SK-N-SH (cell line): ENCODE measurements around the gene TMEM254. TPM values are rescaled to one million over a fixed set of nuclear protein-coding genes. Genes with fewer than 3 reads are reported as not detected.
"Not testable (repeated sequence)": the region's sequence is repeated elsewhere in the genome, so short reads cannot be mapped to it uniquely, and the experiment has no call there.

Source experiments
- CTCF ChIA-PET: fragments of 300-600, 350-600 bp; formaldehyde crosslinking; extraction: SDS; loops from one replicate; lab custom pipeline; 2021; lab: Yijun Ruan, JAX
- POLR2A ChIA-PET: fragments of 350-600 bp; sonication (Branson Sonifier 250); formaldehyde crosslinking; extraction: SDS; loops from one replicate; lab custom pipeline; 2020; ENCODE audit warnings: antibody characterized with exemption, inconsistent platforms; lab: Yijun Ruan, JAX
- DNase-seq: peaks from one replicate; pipeline ENCODE4 v3.0.0; 2012
- H2AFZ ChIP-seq: fragments of 200-600 bp; sonication (generic); 2 replicates; pipeline ENCODE4 v1.8.1; 2016; ENCODE audit warnings: antibody characterized with exemption, mild to moderate bottlenecking, low read depth
- H3F3A ChIP-seq: fragments of 200-600 bp; sonication (generic); replicated peaks from 2 replicates; pipeline ENCODE3; 2016; ENCODE audit warnings: antibody characterized with exemption, mild to moderate bottlenecking; ENCODE audit not compliant: insufficient read depth
- H3K27ac ChIP-seq, 2 experiments: fragments of 200-500 bp in 1 of 2; fragments of 200-600 bp in 1 of 2; sonication (Bioruptor generic) in 1 of 2; sonication (generic), shearing (Covaris generic) in 1 of 2; 2 replicates each; pipeline versions ENCODE4 v1.5.1 to v1.6.1; 2014 to 2016; ENCODE audit warnings: low read depth in 2 of 2, inconsistent platforms in 1 of 2, low read length in 1 of 2, mild to moderate bottlenecking in 1 of 2, mixed read lengths in 1 of 2
- H3K27me3 ChIP-seq: fragments of 200-600 bp; sonication (generic), shearing (Covaris generic); 2 replicates; pipeline ENCODE4 v1.6.1; 2016; ENCODE audit warnings: mixed run types; ENCODE audit not compliant: insufficient read depth
- H3K36me3 ChIP-seq, 2 experiments: fragments of 200-500 bp in 1 of 2; fragments of 200-600 bp in 1 of 2; sonication (Bioruptor generic) in 1 of 2; sonication (generic) in 1 of 2; replicated peaks in 1 of 2; 2 replicates each; pipeline versions ENCODE3 to v1.5.1; 2014 to 2016; ENCODE audit warnings: low read length in 1 of 2, mild to moderate bottlenecking in 1 of 2; ENCODE audit not compliant: insufficient read depth in 2 of 2, control insufficient read depth in 1 of 2
- H3K4me1 ChIP-seq, 2 experiments: fragments of 200-500 bp in 1 of 2; fragments of 200-600 bp in 1 of 2; sonication (Bioruptor generic) in 1 of 2; sonication (generic), shearing (Covaris generic) in 1 of 2; 2 replicates each; pipeline versions ENCODE4 v1.5.1 to v1.6.1; 2014 to 2016; ENCODE audit warnings: low read depth in 1 of 2, low read length in 1 of 2, mixed run types in 1 of 2; ENCODE audit not compliant: insufficient read depth in 2 of 2, control insufficient read depth in 1 of 2
- H3K4me2 ChIP-seq: fragments of 200-600 bp; sonication (generic), shearing (Covaris generic); 2 replicates; pipeline ENCODE4 v1.6.1; 2017; ENCODE audit warnings: mixed run types
- H3K4me3 ChIP-seq, 2 experiments: fragments of 200-500 bp in 1 of 2; fragments of 200-600 bp in 1 of 2; sonication (Bioruptor generic) in 1 of 2; sonication (generic), shearing (Covaris generic) in 1 of 2; 2 replicates each; pipeline versions ENCODE4 v1.5.1 to v1.8.1; 2014 to 2016; ENCODE audit warnings: low read depth in 2 of 2, inconsistent platforms in 1 of 2, low read length in 1 of 2, mild to moderate bottlenecking in 1 of 2, mixed read lengths in 1 of 2, moderate library complexity in 1 of 2
- H3K79me2 ChIP-seq: fragments of 200-600 bp; sonication (generic); 2 replicates; pipeline ENCODE4 v1.8.1; 2017; ENCODE audit warnings: mild to moderate bottlenecking; ENCODE audit not compliant: insufficient read depth
- H3K9ac ChIP-seq: fragments of 200-600 bp; sonication (generic); 2 replicates; pipeline ENCODE4 v1.6.1; 2017; ENCODE audit warnings: mixed run types
- H3K9me2 ChIP-seq: fragments of 200-600 bp; sonication (generic); 2 replicates; pipeline ENCODE4 v1.6.1; 2017; ENCODE audit warnings: mixed run types
- H3K9me3 ChIP-seq: fragments of 200-600 bp; sonication (generic); 2 replicates; pipeline ENCODE4 v1.6.1; 2017; ENCODE audit warnings: mixed run types, mild to moderate bottlenecking, moderate library complexity
- H4K20me1 ChIP-seq: fragments of 200-600 bp; sonication (generic); 2 replicates; pipeline ENCODE4 v1.6.1; 2017; ENCODE audit warnings: mild to moderate bottlenecking, mixed run types; ENCODE audit not compliant: insufficient read depth
- EP300 ChIP-seq, 2 experiments: IDR thresholded peaks; 2 replicates each; pipeline versions ENCODE4 v1.4.0 to v1.6.1; 2012; ENCODE audit warnings: borderline replicate concordance in 1 of 2, low read depth in 1 of 2, low read length in 1 of 2
- MXI1 ChIP-seq: IDR thresholded peaks from 2 replicates; pipeline ENCODE4 v1.6.1; 2012; ENCODE audit warnings: mild to moderate bottlenecking, low read depth, low read length, improper control_type of control experiment
- NFIC ChIP-seq: IDR thresholded peaks from 2 replicates; pipeline ENCODE4 v1.4.0; 2012; ENCODE audit warnings: borderline replicate concordance
- RFX5 ChIP-seq: IDR thresholded peaks from 2 replicates; pipeline ENCODE4 v1.6.1; 2012; ENCODE audit warnings: mild to moderate bottlenecking, improper control_type of control experiment, low read length
- TEAD4 ChIP-seq: IDR thresholded peaks from 2 replicates; pipeline ENCODE4 v1.4.0; 2012; ENCODE audit warnings: mild to moderate bottlenecking, borderline replicate concordance; ENCODE audit not compliant: insufficient read depth
- WGBS: methylation state at CpG from one replicate; pipeline ENCODE4 v1.1.6; 2017; ENCODE audit warnings: low lambda C conversion rate; 5-methylcytosine and 5-hydroxymethylcytosine counted together
- polyA plus RNA-seq, 3 experiments: library from polyadenylated mRNA; depleted of rRNA; stranded (reverse); fragments of >200 nt; gene quantifications; 2 replicates each; pipeline ENCODE4 v1.2.3, GENCODE V29; 2012
- TF ChIP-seq, protein P1 (sequence below): IDR thresholded peaks from 2 replicates; pipeline ENCODE4 v1.4.0; 2012; ENCODE audit warnings: low read depth, borderline replicate concordance
- TF ChIP-seq, protein P2 (sequence below): IDR thresholded peaks from 2 replicates; pipeline ENCODE4 v1.6.1; 2012; ENCODE audit warnings: mild to moderate bottlenecking, low read depth, low read length, moderate library complexity
- TF ChIP-seq, protein P3 (sequence below): IDR thresholded peaks from 2 replicates; pipeline ENCODE4 v1.4.0; 2012; ENCODE audit warnings: low read depth

The TMEM254 gene
- polyA plus RNA-seq, 1 of the 3 experiments (the other 2 are of a cell fraction): 20.5 TPM

DNA sequence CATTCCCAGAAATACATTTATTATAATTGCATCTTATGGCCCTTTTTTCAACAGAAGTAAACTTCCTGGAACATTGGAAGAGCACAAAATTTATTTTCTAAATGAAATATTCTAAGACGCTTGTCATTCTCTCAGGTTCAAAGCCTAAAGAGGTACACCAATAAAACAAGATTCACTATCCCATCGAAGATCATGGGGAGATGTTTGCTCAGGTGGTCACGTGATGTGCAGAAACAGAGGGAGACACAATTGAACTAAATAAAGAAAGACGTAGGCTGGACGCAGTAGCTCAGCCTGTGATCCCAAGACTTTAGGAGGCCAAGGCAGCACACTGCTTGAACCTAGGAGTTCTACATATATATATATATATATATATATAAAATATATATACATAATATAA is 46.0 kb upstream of the TMEM254 start:
- no peaks in the 10 kb centered on the region for H4K20me1 ChIP-seq
- POLR2A ChIA-PET: no interaction called here
- no peaks in the 10 kb centered on the region for H3K36me3 ChIP-seq
- no peak overlapping the region for H3K4me2 ChIP-seq
- no peak for DNase-seq
- no peaks in the 10 kb centered on the region for H3K9me3 ChIP-seq
- H2AFZ ChIP-seq: no peak overlapping the region
- H3K27me3 ChIP-seq: no peaks in the 10 kb centered on the region
- TF ChIP-seq MXI1: no peak
- TF ChIP-seq, protein P1, sequence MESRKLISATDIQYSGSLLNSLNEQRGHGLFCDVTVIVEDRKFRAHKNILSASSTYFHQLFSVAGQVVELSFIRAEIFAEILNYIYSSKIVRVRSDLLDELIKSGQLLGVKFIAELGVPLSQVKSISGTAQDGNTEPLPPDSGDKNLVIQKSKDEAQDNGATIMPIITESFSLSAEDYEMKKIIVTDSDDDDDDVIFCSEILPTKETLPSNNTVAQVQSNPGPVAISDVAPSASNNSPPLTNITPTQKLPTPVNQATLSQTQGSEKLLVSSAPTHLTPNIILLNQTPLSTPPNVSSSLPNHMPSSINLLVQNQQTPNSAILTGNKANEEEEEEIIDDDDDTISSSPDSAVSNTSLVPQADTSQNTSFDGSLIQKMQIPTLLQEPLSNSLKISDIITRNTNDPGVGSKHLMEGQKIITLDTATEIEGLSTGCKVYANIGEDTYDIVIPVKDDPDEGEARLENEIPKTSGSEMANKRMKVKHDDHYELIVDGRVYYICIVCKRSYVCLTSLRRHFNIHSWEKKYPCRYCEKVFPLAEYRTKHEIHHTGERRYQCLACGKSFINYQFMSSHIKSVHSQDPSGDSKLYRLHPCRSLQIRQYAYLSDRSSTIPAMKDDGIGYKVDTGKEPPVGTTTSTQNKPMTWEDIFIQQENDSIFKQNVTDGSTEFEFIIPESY: no peak
- TF ChIP-seq, protein P2, sequence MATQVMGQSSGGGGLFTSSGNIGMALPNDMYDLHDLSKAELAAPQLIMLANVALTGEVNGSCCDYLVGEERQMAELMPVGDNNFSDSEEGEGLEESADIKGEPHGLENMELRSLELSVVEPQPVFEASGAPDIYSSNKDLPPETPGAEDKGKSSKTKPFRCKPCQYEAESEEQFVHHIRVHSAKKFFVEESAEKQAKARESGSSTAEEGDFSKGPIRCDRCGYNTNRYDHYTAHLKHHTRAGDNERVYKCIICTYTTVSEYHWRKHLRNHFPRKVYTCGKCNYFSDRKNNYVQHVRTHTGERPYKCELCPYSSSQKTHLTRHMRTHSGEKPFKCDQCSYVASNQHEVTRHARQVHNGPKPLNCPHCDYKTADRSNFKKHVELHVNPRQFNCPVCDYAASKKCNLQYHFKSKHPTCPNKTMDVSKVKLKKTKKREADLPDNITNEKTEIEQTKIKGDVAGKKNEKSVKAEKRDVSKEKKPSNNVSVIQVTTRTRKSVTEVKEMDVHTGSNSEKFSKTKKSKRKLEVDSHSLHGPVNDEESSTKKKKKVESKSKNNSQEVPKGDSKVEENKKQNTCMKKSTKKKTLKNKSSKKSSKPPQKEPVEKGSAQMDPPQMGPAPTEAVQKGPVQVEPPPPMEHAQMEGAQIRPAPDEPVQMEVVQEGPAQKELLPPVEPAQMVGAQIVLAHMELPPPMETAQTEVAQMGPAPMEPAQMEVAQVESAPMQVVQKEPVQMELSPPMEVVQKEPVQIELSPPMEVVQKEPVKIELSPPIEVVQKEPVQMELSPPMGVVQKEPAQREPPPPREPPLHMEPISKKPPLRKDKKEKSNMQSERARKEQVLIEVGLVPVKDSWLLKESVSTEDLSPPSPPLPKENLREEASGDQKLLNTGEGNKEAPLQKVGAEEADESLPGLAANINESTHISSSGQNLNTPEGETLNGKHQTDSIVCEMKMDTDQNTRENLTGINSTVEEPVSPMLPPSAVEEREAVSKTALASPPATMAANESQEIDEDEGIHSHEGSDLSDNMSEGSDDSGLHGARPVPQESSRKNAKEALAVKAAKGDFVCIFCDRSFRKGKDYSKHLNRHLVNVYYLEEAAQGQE: no peak
- TF ChIP-seq EP300 (IDR thresholded peaks at IDR 0.05; ENCODE audit: borderline replicate concordance in 1 of 2, low read depth in 1 of 2, low read length in 1 of 2): no peak
- TF ChIP-seq RFX5: no peak
- TF ChIP-seq, protein P3, sequence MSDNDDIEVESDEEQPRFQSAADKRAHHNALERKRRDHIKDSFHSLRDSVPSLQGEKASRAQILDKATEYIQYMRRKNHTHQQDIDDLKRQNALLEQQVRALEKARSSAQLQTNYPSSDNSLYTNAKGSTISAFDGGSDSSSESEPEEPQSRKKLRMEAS: no peak
- TF ChIP-seq NFIC: no peak
- TF ChIP-seq TEAD4: no peak
- H3K27ac ChIP-seq: no peak overlapping the region
- H3K79me2 ChIP-seq: no peaks in the 10 kb centered on the region
- H3K4me1 ChIP-seq: no peaks in the 10 kb centered on the region
- no peaks in the 10 kb centered on the region for H3K9me2 ChIP-seq
- CTCF ChIA-PET: no interaction called here
- H3F3A ChIP-seq: no peaks in the 10 kb centered on the region
- no peak overlapping the region for H3K4me3 ChIP-seq
- 64% methylated on average over 5 of the region's 5 CpGs for WGBS
- H3K9ac ChIP-seq: no peak overlapping the region

DNA sequence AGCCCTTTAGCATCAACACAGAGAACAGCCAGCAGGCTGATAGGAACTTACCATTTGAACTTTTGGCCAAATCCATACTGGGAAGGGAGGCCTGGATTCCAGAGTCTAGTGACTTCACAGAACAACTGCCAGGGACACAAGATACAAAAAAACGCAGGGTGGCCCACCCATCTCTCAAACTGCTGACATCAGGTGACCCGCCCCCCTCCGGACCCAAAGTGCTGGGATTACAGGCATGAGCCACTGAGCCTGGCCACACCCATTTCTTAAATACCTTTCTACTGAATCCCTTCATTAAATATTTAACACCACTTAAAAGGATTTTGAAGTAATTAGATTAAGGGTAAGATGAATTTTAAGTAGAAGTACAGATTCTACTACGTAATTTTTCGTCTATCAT is 43.7 kb upstream of the TMEM254 start:
- POLR2A ChIA-PET, H3F3A ChIP-seq, H3K36me3 ChIP-seq, H3K27me3 ChIP-seq, H3K4me2 ChIP-seq, H3K79me2 ChIP-seq, H3K9me2 ChIP-seq, H3K9ac ChIP-seq, H3K9me3 ChIP-seq, DNase-seq, H3K4me1 ChIP-seq, H2AFZ ChIP-seq, H4K20me1 ChIP-seq, H3K4me3 ChIP-seq, H3K27ac ChIP-seq: not testable (repeated sequence)
- 59% methylated on average over 5 of the region's 5 CpGs for WGBS
- CTCF ChIA-PET: interaction anchor here (1.0 to 1.7 kb wide), 2 partner anchors 11 to 24 kb away, joined by 3 to 5 read pairs; no protein-coding TSS in a partner anchor

DNA sequence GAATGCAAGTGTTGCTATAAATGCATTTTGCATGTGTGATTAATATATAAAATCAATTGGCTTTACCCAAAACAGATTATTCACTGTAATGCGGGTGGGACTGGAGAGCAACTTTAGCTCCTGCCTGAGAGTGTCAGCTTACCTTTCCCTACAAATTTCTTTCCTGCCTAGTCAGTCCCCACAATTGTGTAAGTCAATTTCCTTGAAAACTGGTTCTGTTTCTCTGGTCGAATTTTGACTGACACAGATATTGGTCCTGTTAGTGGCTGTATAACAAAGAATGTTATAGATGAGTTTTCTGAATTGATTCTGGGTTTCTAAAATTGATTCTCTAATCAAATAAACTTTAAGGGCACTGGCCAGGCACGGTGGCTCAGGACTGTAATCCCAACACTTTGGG is 43.0 kb upstream of the TMEM254 start:
- H3K4me3 ChIP-seq: not testable (repeated sequence)

DNA sequence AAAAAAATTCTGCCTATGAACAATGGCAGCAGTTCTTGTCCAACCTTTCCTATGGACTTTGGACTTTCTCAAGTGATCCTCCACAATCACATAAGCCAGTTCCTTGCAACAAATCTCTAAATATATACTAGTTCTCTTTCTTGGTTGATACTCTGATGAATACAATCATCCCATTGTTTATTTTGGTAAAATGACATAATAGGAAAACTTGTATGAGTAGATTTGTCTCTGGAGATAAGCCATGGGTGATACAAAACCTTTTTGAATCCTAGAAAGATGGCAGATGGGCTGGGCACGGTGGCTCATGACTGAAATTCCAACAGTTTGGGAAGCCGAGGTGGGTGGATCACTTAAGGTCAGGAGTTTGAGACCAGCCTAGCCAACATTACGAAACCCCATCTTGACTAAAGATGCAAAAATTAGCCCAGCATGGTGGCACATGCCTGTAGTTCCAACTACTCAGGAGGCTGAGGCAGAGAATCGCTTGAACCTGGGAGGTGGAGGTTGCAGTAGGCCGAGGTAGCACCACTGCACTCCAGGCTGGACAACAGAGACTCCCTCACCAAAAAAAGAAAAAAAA is 41.5 kb upstream of the TMEM254 start:
- DNase-seq: not testable (repeated sequence)

More for the DNA sequence above, 43.0 kb upstream of the TMEM254 start:
- CTCF ChIA-PET: interaction anchor here (1.7 kb wide), 1 partner anchor 11 kb away, joined by 5 read pairs; no protein-coding TSS in a partner anchor
- H3K4me1 ChIP-seq, H2AFZ ChIP-seq, H4K20me1 ChIP-seq, H3K9me2 ChIP-seq, H3K36me3 ChIP-seq, H3K27me3 ChIP-seq, H3K79me2 ChIP-seq, DNase-seq, H3F3A ChIP-seq, H3K27ac ChIP-seq, POLR2A ChIA-PET, H3K4me2 ChIP-seq, H3K9me3 ChIP-seq, H3K9ac ChIP-seq: not testable (repeated sequence)
- 35% methylated on average over 3 of the region's 3 CpGs for WGBS

More for the DNA sequence above, 41.5 kb upstream of the TMEM254 start:
- H3K4me1 ChIP-seq, H3K9me3 ChIP-seq, H4K20me1 ChIP-seq, H3F3A ChIP-seq, H3K27ac ChIP-seq, H3K4me2 ChIP-seq, POLR2A ChIA-PET, H2AFZ ChIP-seq, H3K9ac ChIP-seq, H3K79me2 ChIP-seq, H3K27me3 ChIP-seq, H3K36me3 ChIP-seq, H3K4me3 ChIP-seq, H3K9me2 ChIP-seq: not testable (repeated sequence)
- WGBS: 37% methylated on average over 5 of the region's 5 CpGs
- CTCF ChIA-PET: interaction anchor here (2.0 kb wide), 1 partner anchor 10 kb away, joined by 7 read pairs; no protein-coding TSS in a partner anchor
